CD14-positive monocyte (primary cell): ENCODE results near the gene RGS9. TPM values are rescaled to one million over a fixed set of nuclear protein-coding genes. Genes with fewer than 3 reads are reported as not detected.

Experiments
- DNase-seq, 3 donors: peaks; one replicate each; pipeline ENCODE4 v3.0.0-alpha.2; 2011 to 2022
- H2AFZ ChIP-seq: 2 replicates; pipeline ENCODE4 v1.6.0; 2012; ENCODE audit warnings: mild to moderate bottlenecking, low read depth, low read length, inconsistent platforms; ENCODE audit not compliant: insufficient read depth, poor library complexity, severe bottlenecking
- H3K27ac ChIP-seq, 2 donors: 1 replicate in 1 of 2; 2 replicates in 1 of 2; pipeline ENCODE4 v1.5.1; 2012 to 2013; ENCODE audit warnings: low read length in 2 of 2, control low read depth in 1 of 2, inconsistent platforms in 1 of 2, low read depth in 1 of 2, mild to moderate bottlenecking in 1 of 2
- H3K27me3 ChIP-seq, 2 donors: one replicate each; pipeline versions ENCODE4 v1.6.0 to v1.6.1; 2011 to 2013; ENCODE audit warnings: low read length in 2 of 2; ENCODE audit not compliant: control insufficient read depth in 2 of 2, insufficient read depth in 2 of 2
- H3K36me3 ChIP-seq, 2 donors: replicated peaks in 1 of 2; 1 replicate in 1 of 2; 2 replicates in 1 of 2; pipeline versions ENCODE4 v1.5.1 to v1.6.1; 2012 to 2013; ENCODE audit warnings: low read length in 2 of 2, control low read depth in 1 of 2, inconsistent platforms in 1 of 2, mild to moderate bottlenecking in 1 of 2; ENCODE audit not compliant: insufficient read depth in 2 of 2, control insufficient read depth in 1 of 2
- H3K4me1 ChIP-seq, 2 donors: 1 replicate in 1 of 2; 2 replicates in 1 of 2; pipeline versions ENCODE4 v1.5.1 to v1.6.1; 2012 to 2013; ENCODE audit warnings: low read length in 2 of 2, control low read depth in 1 of 2, inconsistent platforms in 1 of 2, mild to moderate bottlenecking in 1 of 2, moderate library complexity in 1 of 2; ENCODE audit not compliant: insufficient read depth in 2 of 2, control insufficient read depth in 1 of 2
- H3K4me2 ChIP-seq: replicated peaks from 2 replicates; pipeline ENCODE3; 2012; ENCODE audit warnings: low read length, moderate library complexity, mild to moderate bottlenecking; ENCODE audit not compliant: poor library complexity, severe bottlenecking; ENCODE audit errors: extremely low read depth
- H3K4me3 ChIP-seq, 3 experiments: fragments of 200-600 bp in 1 of 3; sonication (generic) in 1 of 3; replicated peaks in 1 of 3; 1 replicate in 2 of 3; 2 replicates in 1 of 3; pipeline ENCODE4 v1.5.1; 2011 to 2013; ENCODE audit warnings: low read length in 3 of 3, mild to moderate bottlenecking in 3 of 3, control low read depth in 2 of 3, low read depth in 2 of 3, inconsistent platforms in 1 of 3, moderate library complexity in 1 of 3
- H3K79me2 ChIP-seq: 2 replicates; pipeline ENCODE4 v1.6.0; 2012; ENCODE audit warnings: mild to moderate bottlenecking, control low read depth, inconsistent platforms, low read length, moderate library complexity; ENCODE audit not compliant: insufficient read depth
- H3K9ac ChIP-seq: 2 replicates; pipeline ENCODE4 v1.6.0; 2017; ENCODE audit warnings: low read length, mild to moderate bottlenecking; ENCODE audit not compliant: insufficient read depth, poor library complexity, severe bottlenecking
- H3K9me3 ChIP-seq, 2 donors: replicated peaks in 1 of 2; 1 replicate in 1 of 2; 2 replicates in 1 of 2; pipeline versions ENCODE4 v1.5.1 to v1.6.1; 2012 to 2013; ENCODE audit warnings: low read length in 2 of 2, control low read depth in 1 of 2; ENCODE audit not compliant: control insufficient read depth in 1 of 2, insufficient read depth in 1 of 2
- H4K20me1 ChIP-seq: 2 replicates; pipeline ENCODE4 v1.6.0; 2012; ENCODE audit warnings: mild to moderate bottlenecking, low read length, control low read depth, moderate library complexity; ENCODE audit not compliant: insufficient read depth
- H3K27ac Mint-ChIP-seq, 7 donors: one replicate each; pipeline ENCODE4 v1.8.0; 2020; ENCODE audit warnings: mild to moderate bottlenecking in 7 of 7, mixed read lengths in 7 of 7, moderate library complexity in 6 of 7, inconsistent platforms in 2 of 7
- H3K27me3 Mint-ChIP-seq, 3 donors: one replicate each; pipeline ENCODE4 v1.8.0; 2021 to 2022; ENCODE audit warnings: low read depth in 3 of 3, mild to moderate bottlenecking in 3 of 3, mixed read lengths in 3 of 3, moderate library complexity in 3 of 3, inconsistent platforms in 1 of 3
- H3K36me3 Mint-ChIP-seq, 2 donors: one replicate each; pipeline ENCODE4 v1.8.0; 2020; ENCODE audit warnings: mixed read lengths in 2 of 2, inconsistent platforms in 1 of 2, mild to moderate bottlenecking in 1 of 2
- H3K4me1 Mint-ChIP-seq: one replicate; pipeline ENCODE4 v1.8.0; 2020; ENCODE audit warnings: mild to moderate bottlenecking, mixed read lengths
- H3K4me3 Mint-ChIP-seq, 2 donors: one replicate each; pipeline ENCODE4 v1.8.0; 2020; ENCODE audit warnings: mild to moderate bottlenecking in 2 of 2, mixed read lengths in 2 of 2, moderate library complexity in 1 of 2
- H3K9me3 Mint-ChIP-seq, 7 donors: one replicate each; pipeline ENCODE4 v1.8.0; 2020 to 2022; ENCODE audit warnings: mixed read lengths in 7 of 7, mild to moderate bottlenecking in 6 of 7, moderate library complexity in 6 of 7, inconsistent platforms in 2 of 7
- CTCF ChIP-seq: fragments of 200-600 bp; IDR thresholded peaks from one replicate; pipeline ENCODE4 v1.8.0; 2022; ENCODE audit warnings: antibody characterized with exemption, mild to moderate bottlenecking
- WGBS: methylation state at CpG from one replicate; pipeline ENCODE4 v1.1.5; 2013; ENCODE audit warnings: missing lambda C conversion rate; ENCODE audit not compliant: insufficient coverage; 5-methylcytosine and 5-hydroxymethylcytosine counted together
- intact Hi-C, 2 donors: fragments of 100-400 bp; cut with micrococcal nuclease; formaldehyde crosslinking; loops; one replicate each; pipeline versions ENCODE4 v1.15.0 to v1.15.1; 2023
- polyA plus RNA-seq, 3 donors: library from polyadenylated mRNA; depleted of rRNA in 1 of 3; unstranded in 2 of 3; stranded (reverse) in 1 of 3; fragments of 300-500 nt in 2 of 3; fragments of >200 nt in 1 of 3; fragmentation: Illumina TruSeq in 2 of 3; gene quantifications; 1 replicate in 2 of 3; 2 replicates in 1 of 3; pipeline ENCODE4 v1.2.3, GENCODE V29; 2012 to 2021

Gene RGS9
- polyA plus RNA-seq, 3 donors: 0.08 TPM; not detected in 2

- Histone ChIP-seq H2AFZ (no peak overlapping the region), H3K27ac (no peak overlapping the region), H3K9ac (no peak overlapping the region), H3K27me3 (no peaks in the 10 kb centered on the region), H3K4me1 (no peaks in the 10 kb centered on the region), H3K4me3 (no peak overlapping the region), H3K36me3 (no peaks in the 10 kb centered on the region), H4K20me1 (no peaks in the 10 kb centered on the region), H3K9me3 (no peaks in the 10 kb centered on the region), H3K79me2 (no peaks in the 10 kb centered on the region), H3K4me2 (no peak overlapping the region)
- no peak overlapping the region for H3K27ac Mint-ChIP-seq
- H3K4me1 Mint-ChIP-seq: peaks cover 14% of the 10 kb centered on the region
- no peak for DNase-seq
- H3K4me3 Mint-ChIP-seq: no peak overlapping the region
- no peaks in the 10 kb centered on the region for H3K36me3 Mint-ChIP-seq
- intact Hi-C loops: loop anchor here in 1 of 2 donors (5.0 kb wide), 1 partner anchor 420 kb away; no protein-coding TSS in a partner anchor
- TF ChIP-seq CTCF: no peak
- H3K9me3 Mint-ChIP-seq: no peaks in the 10 kb centered on the region
- peaks cover 0 to 5% (median 3%) of the 10 kb centered on the region in 3 donors for H3K27me3 Mint-ChIP-seq
- 50% methylated on average over 1 of the region's 5 CpGs for WGBS
These were observed 60.0 kb downstream of the RGS9 start for GRCh38 chr17:65197201-65197600.

DNA sequence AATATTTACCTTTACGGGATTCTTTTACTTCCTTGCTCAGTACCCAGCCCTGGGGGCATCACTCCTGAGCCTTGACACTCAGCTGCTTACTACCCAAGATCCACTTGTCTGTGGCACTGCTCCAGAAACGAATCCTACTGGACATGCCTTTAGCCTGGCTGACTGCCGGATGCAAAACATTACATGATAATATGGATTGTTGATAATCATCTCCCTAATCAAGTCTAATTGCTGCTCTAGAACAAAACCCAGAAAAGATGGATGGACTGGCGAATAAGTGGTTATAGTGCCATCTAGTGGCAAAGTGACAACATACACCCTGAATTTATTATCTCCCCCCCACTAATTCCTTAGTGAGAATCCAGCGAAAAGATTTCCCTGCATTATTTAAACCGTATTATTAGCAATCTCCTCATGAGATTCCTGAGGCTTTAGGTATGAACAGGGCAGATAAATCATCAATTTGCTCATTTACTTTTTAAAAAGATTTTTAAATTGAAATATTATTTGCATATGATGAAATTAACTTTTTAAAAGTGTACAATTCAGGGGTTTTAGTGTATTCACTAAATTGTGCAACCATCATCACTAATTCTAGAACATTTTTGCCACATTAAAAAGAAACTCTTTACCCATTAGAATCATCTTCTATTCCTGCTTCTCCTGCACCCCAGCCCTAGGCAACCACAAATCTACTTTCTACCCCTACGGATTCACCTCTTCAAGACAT lies 61.6 kb downstream of the RGS9 start:
- Histone ChIP-seq H3K27ac (no peak overlapping the region), H3K36me3 (no peaks in the 10 kb centered on the region), H3K4me1 (peaks cover 8 to 12% of the 10 kb centered on the region in 2 donors), H3K79me2 (no peaks in the 10 kb centered on the region), H4K20me1 (no peaks in the 10 kb centered on the region), H3K9ac (no peak overlapping the region), H3K27me3 (no peaks in the 10 kb centered on the region), H2AFZ (no peak overlapping the region), H3K4me3 (no peak overlapping the region), H3K9me3 (no peaks in the 10 kb centered on the region), H3K4me2 (no peak overlapping the region)
- WGBS: 70% methylated on average over 2 of the region's 7 CpGs
- intact Hi-C loops: loop anchor here in 1 of 2 donors (5.0 kb wide), 1 partner anchor 422 kb away; no protein-coding TSS in a partner anchor
- peak; percentile 33 to 65 (median 51) for DNase-seq
- H3K36me3 Mint-ChIP-seq: no peaks in the 10 kb centered on the region
- peaks cover 0 to 5% (median 2%) of the 10 kb centered on the region in 3 donors for H3K27me3 Mint-ChIP-seq
- peaks cover 16% of the 10 kb centered on the region for H3K4me1 Mint-ChIP-seq
- TF ChIP-seq CTCF: peak; percentile 81
- no peaks in the 10 kb centered on the region for H3K9me3 Mint-ChIP-seq
- H3K4me3 Mint-ChIP-seq: no peak overlapping the region
- H3K27ac Mint-ChIP-seq: no peak overlapping the region
